Hematopoietic multipotent progenitor cell (in vitro differentiated cells): Measurements from ENCODE around the gene KRT15. TPM values are rescaled to one million over a fixed set of nuclear protein-coding genes. Genes with fewer than 3 reads are reported as not detected.
"Not testable (repeated sequence)": the region's sequence is repeated elsewhere in the genome, so short reads cannot be mapped to it uniquely, and the experiment has no call there.

Source experiments
- DNase-seq, 3 donors: peaks; one replicate each; pipeline ENCODE4 v3.0.0-alpha.2; 2011 to 2015; ENCODE audit warnings: low read depth in 2 of 3, low spot score in 2 of 3
- total RNA-seq: library from RNA; depleted of rRNA; stranded (reverse); fragments of >200 nt; gene quantifications from one replicate; pipeline ENCODE4 v1.2.3, GENCODE V29; 2012

The KRT15 gene
- total RNA-seq, 1 donor = not detected

DNA sequence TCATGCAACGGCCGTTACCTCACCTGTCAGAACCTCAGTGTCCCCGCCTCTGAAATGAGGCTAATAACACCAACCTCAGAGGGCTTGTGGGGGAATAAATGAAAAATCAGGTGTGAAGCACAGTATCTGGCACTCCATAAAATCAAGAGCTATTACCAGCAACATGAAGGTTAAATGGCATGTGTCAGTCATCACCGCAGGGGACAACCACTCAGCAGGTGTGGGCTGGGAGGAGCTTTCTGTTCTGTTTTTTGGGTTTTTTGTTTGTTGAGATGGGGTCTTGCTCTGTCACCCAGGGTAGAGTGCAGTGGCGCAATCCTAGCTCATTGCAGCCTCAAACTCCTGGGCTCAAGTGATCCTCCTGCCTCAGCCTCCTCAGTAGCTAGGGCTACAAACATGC, 26.2 kb upstream of the KRT15 start:
- no peak for DNase-seq

- DNase-seq = no peak
These were observed 25.8 kb upstream of the KRT15 start for GRCh38 chr17:41544491-41544892.

DNA sequence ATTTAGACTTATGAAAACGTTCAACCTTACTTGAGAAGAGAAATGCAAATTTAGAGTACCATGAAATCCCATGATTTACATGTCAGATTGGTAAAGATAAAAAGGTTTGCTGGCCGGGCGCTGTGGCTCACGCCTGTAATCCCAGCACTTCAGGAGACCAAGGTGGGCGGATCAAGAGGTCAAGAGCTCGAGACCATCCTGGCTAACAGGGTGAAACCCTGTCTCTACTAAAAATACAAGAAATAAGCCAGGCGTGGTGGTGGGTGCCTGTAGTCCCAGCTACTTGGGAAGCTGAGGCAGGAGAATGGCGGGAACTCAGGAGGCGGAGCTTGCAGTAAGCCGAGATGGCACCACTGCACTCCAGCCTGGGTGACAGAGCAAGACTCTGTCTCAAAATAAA, 24.1 kb upstream of the KRT15 start:
- DNase-seq = not testable (repeated sequence)

DNA sequence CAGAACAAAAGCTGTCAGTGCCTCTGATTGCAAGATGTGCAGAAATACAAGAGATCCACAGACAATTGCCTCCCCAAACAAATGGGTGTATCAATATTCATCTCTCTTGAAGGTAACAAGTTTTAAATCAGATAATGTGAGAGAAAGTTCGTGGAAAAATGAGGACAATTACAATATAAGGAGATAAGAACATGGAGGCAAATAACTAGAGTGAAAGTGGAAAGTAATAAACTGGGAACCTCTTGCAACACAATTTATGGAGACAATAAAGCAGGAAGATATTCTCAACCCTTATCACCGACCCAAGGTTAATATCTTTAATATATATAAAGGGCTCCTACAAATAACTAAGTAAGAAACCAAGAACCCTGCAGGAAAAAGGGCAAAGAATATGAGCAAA, 23.7 kb upstream of the KRT15 start:
- DNase-seq = no peak

DNA sequence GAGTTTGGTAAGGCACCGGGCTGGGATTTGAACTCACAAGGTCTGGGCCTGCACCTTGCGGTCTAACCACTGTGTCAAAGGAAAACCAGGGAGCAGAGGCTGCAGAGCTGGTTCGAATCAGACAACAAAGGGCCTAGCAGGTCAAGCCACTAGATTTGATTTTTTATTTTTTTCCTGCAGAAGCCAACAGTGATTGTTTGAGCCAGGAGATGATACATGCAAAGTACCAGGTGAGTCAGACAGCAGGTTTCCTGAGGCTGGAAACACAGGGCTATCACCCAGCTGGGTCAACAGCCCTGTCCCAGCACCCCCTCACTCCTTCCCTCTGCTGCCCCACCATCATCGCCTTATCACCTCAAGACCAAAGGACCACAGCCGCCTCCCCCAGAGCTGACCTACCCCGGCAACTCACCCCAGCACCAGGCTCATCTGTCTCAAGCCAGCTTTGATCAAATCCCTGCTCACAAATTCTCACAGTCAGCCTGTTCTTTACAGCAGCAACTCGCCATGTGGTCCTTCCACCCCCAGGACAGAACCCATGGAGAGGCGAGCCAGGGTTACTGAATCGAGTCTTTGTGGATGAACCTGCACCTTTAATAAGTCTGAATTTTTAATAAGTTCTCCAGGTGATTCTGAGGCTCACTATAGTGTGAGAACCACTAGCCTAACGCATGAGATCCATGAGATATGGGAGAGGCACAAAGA, 22.4 kb upstream of the KRT15 start:
- DNase-seq = no peak

GRCh38 chr17:41539979-41540701, 21.4 kb upstream of the KRT15 start:
- DNase-seq = no peak

GRCh38 chr17:41539071-41539492, 20.4 kb upstream of the KRT15 start:
- no peak for DNase-seq

DNA sequence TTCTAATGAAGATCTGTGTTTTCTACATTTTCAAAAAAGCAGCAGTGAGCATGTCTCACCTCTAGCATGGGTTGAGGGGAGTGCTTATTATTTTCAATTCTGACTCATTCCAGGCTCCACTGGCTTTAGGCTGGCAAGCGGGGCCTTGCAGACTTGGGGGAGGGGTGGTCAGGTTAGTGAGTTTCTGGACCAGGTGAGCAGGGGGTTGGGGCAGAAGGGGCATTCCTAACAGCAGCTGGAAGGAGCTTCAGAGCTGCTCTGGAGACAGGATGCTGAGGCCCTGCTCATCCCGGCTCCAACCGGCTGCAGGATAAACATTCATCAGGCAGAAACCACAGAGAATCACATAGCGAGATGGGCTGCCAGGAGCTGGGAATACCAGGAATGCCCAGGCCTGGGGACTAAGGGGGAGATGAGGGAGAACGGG, 19.9 kb upstream of the KRT15 start:
- no peak for DNase-seq

- no peak for DNase-seq
These were observed 19.3 kb upstream of the KRT15 start for GRCh38 chr17:41537990-41538389.

DNA sequence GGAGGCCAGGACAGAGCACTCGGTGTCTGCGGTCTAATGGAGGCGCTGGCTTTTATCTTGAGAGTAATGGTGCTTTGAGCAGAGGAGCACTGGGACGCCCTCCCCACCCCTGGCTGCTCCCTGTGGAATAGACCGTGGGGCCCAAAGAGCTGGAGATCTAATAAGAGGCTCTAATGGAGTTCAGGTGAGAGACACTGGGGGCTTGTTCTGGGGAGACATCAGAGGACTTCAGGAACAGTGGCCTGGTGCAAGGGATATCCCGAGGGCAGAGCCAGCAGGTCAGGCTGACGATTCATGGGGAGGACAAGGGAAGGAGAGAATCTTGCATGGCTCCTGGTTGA, 18.9 kb upstream of the KRT15 start:
- DNase-seq = no peak

DNA sequence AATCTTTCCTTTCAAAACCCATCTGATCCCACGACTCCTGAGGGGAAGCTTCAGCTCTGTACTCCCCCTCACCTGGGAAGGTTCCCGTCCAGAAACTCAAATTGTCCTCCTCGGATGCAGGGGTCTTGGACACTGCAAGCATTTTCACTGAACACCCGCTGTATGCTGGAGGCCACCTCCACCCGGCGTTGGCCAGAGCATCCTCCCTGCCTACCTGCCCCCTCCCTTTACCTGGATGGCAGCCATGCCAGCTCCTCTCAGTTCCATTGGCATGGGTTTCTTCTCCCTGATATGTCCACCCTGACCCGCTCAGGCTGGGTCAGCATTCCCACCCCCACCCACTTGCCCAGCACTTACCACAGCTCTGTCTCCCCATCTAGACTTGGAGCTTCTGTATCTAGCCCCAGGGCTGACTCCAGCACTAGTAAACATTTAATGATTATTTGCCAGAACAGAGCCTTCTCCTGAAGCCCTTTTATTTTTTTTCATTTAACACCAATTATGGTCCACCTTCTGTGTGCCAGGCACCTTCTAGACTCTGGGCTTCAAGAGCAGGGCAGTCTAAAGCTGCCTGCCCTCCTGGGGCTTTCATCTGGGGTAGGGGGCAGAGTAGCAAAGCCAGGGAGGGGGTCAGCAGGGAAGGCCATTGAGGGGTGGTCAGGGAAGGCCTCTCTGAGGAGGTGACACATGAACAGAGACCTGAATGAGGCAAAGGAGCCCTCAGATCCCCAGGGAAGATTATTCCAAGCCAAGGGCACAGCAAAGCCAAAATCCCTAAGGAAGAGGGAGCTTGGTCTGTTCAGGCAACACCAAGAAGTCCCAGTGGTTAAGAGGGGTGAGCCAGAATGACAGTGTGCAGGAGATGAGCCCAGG, 18.3 kb upstream of the KRT15 start:
- DNase-seq = no peak

GRCh38 chr17:41535764-41536481, 17.2 kb upstream of the KRT15 start:
- DNase-seq = no peak

DNA sequence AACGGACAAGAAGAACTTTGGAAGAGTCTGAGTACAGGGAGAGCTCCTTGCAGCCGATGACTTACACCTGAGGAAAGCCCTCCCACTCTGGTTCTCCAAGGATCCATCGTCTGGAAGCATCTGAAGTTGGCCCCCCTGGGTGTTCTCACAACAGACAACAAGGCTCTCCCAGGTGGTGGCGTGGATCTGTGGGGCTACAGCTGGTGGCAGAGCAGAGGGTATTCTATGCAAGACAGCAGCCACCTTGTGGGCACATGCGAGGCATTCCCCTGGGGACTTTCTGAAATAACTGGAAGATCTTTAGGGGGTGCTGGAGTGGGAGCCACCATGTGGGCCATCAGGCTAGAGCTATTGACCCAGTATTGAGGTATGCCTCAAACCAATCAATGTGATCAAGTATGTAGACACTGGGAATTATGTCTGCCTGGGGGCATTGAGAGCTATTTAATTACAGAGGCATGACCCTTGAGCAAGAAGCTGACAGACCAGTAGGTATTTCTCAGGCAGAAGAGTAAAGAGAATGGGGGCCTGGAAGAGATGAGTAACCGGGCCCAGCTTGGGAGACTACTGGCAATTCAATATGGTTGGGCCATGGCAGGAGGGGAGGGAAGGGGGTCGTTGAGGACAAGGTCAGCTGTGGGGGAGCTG, 16.3 kb upstream of the KRT15 start:
- DNase-seq = no peak

DNA sequence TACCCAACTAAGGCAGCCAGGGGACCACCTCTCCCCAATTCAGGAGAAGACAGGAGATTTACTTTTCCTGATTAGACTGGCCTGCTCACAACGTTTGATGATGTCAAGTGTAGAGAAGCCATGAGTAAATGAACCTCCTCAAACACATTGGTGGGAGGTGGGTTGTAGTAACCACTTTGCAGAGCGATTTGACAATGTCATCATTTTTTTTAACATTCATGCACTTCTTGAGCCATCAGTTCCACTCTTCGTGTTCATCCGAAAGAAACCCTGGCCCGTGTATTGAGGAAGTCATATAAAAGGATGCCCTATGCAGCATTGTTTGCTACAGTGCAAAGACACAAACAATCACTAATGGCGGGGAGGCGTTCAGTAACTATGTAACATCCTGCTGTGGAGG, 14.9 kb upstream of the KRT15 start:
- no peak for DNase-seq

DNA sequence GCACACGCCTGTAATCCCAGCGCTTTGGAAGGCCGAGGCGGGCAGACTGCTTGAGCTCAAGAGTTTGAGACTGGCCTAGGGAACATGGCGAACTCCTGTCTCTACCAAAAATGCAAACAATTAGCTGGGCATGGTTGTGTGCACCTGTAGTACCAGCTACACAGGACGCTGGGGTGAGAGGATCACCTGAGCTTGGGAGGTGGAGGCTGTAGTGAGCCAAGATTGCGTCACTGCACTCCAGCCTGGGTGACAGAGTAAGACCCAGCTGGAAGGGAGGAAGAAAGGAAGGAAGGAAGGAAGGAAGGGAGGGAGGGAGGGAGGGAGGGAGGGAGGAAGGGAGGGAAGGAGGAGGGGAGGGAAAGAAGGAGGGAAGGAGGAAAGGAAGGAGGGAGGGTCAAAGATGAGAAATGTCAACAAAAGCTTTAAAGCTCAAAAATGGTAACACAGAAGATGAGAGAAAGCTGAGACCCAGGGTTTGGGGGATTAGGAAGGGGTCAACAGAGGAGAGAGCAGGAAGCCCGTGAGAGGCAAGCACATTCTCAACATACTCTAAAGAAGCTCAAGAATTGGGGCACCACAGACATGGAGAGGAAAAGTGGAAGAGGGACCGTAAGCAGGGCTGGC, 14.4 kb upstream of the KRT15 start:
- DNase-seq = no peak

- DNase-seq = no peak
These were observed 13.3 kb upstream of the KRT15 start for GRCh38 chr17:41531993-41532392.

GRCh38 chr17:41530062-41531048, 11.7 kb upstream of the KRT15 start:
- DNase-seq = no peak

- no peak for DNase-seq
These were observed 10.8 kb upstream of the KRT15 start for GRCh38 chr17:41529491-41529915.

GRCh38 chr17:41528959-41529353, 10.3 kb upstream of the KRT15 start:
- DNase-seq = no peak
